K562 (cell line): ENCODE data around the gene COL15A1. TPM values are rescaled to one million over a fixed set of nuclear protein-coding genes. Genes with fewer than 3 reads are reported as not detected.
A peak's percentile ranks its signal among the peaks of the same experiment; 100 is the strongest.

Source experiments
- PHF21A ChIP-seq: fragments of 450-650 bp; IDR thresholded peaks from 2 replicates; pipeline ENCODE4 v1.6.1; 2017; ENCODE audit warnings: low read depth, borderline replicate concordance
- PHF8 ChIP-seq: fragments of 200-600 bp; sonication (generic); IDR thresholded peaks from 2 replicates; pipeline ENCODE4 v1.6.1; 2012; ENCODE audit warnings: mixed run types, mild to moderate bottlenecking, inconsistent platforms, low read length, moderate library complexity, borderline replicate concordance
- RBM17 ChIP-seq: fragments of 200-400 bp; formaldehyde crosslinking; IDR thresholded peaks from 2 replicates; pipeline ENCODE4 v1.6.1; 2017; ENCODE audit warnings: low read depth, mild to moderate bottlenecking, low read length, borderline replicate concordance
- ZNF707 ChIP-seq: fragments of 250-450 bp; sonication (Bioruptor Pico); conservative IDR thresholded peaks from 2 replicates; pipeline ENCODE4 v1.8.0; 2022; ENCODE audit warnings: inconsistent platforms, mild to moderate bottlenecking, moderate library complexity
- ZZZ3 ChIP-seq: fragments of 450-650 bp; IDR thresholded peaks from 2 replicates; pipeline ENCODE4 v1.6.1; 2016; ENCODE audit warnings: antibody characterized with exemption, mild to moderate bottlenecking, moderate library complexity
- polyA plus RNA-seq, 8 experiments: library from polyadenylated mRNA; depleted of rRNA in 4 of 8; stranded (reverse) in 5 of 8; unstranded in 3 of 8; fragments of >200 nt; fragmentation: Nextera tagmentation in 2 of 8; fragmentation: Illumina TruSeq in 1 of 8; extraction: Ambion mirVana in 2 of 8; extraction: Trizol in 1 of 8; gene quantifications; 2 replicates each; pipeline versions ENCODE4 v1.2.1 to v1.2.3, GENCODE V29; 2011 to 2014; ENCODE audit warnings: inconsistent platforms in 1 of 8, missing spikeins in 1 of 8
- total RNA-seq, 7 experiments: library from RNA; depleted of rRNA in 6 of 7; stranded (reverse); fragments of >200 nt in 6 of 7; fragmentation: Illumina TruSeq in 2 of 7; extraction: Trizol in 2 of 7; gene quantifications; 2 replicates each; pipeline versions ENCODE4 v1.2.1 to v1.2.3, GENCODE V29; 2011 to 2021; ENCODE audit warnings: low replicate concordance in 1 of 7
- TF ChIP-seq, protein P1 (sequence below): fragments of 450-650 bp; IDR thresholded peaks from 2 replicates; pipeline ENCODE4 v1.6.1; 2017; ENCODE audit warnings: antibody characterized with exemption
- TF ChIP-seq, protein P2 (sequence below): fragments of 200-800 bp; sonication (Bioruptor generic); IDR thresholded peaks from 2 replicates; pipeline ENCODE4 v1.6.1; 2017; ENCODE audit warnings: missing genetic modification characterization, missing compliant biosample characterization
- TF ChIP-seq, protein P3 (sequence below): fragments of 450-650 bp; IDR thresholded peaks from 2 replicates; pipeline ENCODE4 v1.6.1; 2016; ENCODE audit warnings: mild to moderate bottlenecking, moderate library complexity
- TF ChIP-seq, protein P4 (sequence below), 2 experiments: fragments of 250-450 bp in 1 of 2; fragments of 450-650 bp in 1 of 2; sonication (Bioruptor Pico) in 1 of 2; IDR thresholded peaks; 2 replicates each; pipeline versions ENCODE4 v1.6.1 to v1.8.0; 2016 to 2021; ENCODE audit warnings: mild to moderate bottlenecking in 2 of 2, moderate library complexity in 2 of 2, missing compliant biosample characterization in 1 of 2, missing genetic modification characterization in 1 of 2
- TF ChIP-seq, protein P5 (sequence below): sonication (generic); formaldehyde crosslinking; IDR thresholded peaks from 2 replicates; pipeline ENCODE4 v1.9.0; 2022; ENCODE audit warnings: mild to moderate bottlenecking, missing genetic modification reagents

The COL15A1 gene
- total and polyA plus RNA-seq, 9 of the 15 experiments (the other 6 are each of a cell fraction or from before 2014, with no cell fraction given), result 0.46 to 5.1 (median 2.6) TPM

DNA sequence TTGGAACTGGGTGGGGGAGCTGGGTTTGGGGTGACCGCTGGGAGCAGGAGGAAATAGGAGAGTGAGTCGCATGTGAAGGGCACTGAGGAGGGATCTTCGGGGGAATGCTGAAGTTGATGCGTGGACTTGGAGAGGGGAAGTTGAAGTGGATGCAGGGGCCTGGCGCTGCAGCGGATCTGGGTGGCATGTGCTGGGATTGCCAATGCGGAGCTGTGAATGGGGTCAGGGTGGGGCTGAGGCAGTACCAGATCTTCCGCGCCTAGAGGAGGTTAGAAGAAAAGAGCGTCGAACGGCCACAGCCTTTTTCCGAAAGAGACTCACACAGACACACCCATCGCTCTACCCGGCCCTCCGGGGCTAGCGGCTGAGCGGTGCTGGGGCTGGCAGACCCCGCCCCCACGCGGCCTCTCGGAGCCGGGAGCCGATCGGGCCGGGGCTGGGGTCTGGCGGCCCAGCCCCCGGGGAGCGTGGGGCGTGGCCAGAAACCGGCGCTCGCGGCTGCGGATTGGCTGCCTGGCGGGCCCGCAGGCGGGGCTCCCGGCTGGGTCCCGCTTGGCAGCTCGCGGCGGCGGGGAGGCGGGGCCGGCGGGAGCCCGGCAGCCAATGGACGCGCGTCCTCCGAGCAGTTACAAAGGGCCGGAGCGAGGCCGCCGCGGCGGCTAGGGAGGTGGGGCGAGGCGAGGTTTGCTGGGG lies 160.9 kb downstream of the COL15A1 start, which contains the start of gene TGFBR1 (continued):
- TF ChIP-seq, protein P1, sequence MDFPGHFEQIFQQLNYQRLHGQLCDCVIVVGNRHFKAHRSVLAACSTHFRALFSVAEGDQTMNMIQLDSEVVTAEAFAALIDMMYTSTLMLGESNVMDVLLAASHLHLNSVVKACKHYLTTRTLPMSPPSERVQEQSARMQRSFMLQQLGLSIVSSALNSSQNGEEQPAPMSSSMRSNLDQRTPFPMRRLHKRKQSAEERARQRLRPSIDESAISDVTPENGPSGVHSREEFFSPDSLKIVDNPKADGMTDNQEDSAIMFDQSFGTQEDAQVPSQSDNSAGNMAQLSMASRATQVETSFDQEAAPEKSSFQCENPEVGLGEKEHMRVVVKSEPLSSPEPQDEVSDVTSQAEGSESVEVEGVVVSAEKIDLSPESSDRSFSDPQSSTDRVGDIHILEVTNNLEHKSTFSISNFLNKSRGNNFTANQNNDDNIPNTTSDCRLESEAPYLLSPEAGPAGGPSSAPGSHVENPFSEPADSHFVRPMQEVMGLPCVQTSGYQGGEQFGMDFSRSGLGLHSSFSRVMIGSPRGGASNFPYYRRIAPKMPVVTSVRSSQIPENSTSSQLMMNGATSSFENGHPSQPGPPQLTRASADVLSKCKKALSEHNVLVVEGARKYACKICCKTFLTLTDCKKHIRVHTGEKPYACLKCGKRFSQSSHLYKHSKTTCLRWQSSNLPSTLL, result no peak
- TF ChIP-seq PHF21A (no peak), PHF8 (peak; percentile 50; the same call in 1 of the 2 replicates), RBM17 (no peak), ZZZ3 (no peak), ZNF707 (CRISPR knock-in tag) (no peak)
- TF ChIP-seq, protein P2, sequence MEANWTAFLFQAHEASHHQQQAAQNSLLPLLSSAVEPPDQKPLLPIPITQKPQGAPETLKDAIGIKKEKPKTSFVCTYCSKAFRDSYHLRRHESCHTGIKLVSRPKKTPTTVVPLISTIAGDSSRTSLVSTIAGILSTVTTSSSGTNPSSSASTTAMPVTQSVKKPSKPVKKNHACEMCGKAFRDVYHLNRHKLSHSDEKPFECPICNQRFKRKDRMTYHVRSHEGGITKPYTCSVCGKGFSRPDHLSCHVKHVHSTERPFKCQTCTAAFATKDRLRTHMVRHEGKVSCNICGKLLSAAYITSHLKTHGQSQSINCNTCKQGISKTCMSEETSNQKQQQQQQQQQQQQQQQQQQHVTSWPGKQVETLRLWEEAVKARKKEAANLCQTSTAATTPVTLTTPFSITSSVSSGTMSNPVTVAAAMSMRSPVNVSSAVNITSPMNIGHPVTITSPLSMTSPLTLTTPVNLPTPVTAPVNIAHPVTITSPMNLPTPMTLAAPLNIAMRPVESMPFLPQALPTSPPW (CRISPR knock-in tag), result peak; percentile 85
- TF ChIP-seq, protein P3, sequence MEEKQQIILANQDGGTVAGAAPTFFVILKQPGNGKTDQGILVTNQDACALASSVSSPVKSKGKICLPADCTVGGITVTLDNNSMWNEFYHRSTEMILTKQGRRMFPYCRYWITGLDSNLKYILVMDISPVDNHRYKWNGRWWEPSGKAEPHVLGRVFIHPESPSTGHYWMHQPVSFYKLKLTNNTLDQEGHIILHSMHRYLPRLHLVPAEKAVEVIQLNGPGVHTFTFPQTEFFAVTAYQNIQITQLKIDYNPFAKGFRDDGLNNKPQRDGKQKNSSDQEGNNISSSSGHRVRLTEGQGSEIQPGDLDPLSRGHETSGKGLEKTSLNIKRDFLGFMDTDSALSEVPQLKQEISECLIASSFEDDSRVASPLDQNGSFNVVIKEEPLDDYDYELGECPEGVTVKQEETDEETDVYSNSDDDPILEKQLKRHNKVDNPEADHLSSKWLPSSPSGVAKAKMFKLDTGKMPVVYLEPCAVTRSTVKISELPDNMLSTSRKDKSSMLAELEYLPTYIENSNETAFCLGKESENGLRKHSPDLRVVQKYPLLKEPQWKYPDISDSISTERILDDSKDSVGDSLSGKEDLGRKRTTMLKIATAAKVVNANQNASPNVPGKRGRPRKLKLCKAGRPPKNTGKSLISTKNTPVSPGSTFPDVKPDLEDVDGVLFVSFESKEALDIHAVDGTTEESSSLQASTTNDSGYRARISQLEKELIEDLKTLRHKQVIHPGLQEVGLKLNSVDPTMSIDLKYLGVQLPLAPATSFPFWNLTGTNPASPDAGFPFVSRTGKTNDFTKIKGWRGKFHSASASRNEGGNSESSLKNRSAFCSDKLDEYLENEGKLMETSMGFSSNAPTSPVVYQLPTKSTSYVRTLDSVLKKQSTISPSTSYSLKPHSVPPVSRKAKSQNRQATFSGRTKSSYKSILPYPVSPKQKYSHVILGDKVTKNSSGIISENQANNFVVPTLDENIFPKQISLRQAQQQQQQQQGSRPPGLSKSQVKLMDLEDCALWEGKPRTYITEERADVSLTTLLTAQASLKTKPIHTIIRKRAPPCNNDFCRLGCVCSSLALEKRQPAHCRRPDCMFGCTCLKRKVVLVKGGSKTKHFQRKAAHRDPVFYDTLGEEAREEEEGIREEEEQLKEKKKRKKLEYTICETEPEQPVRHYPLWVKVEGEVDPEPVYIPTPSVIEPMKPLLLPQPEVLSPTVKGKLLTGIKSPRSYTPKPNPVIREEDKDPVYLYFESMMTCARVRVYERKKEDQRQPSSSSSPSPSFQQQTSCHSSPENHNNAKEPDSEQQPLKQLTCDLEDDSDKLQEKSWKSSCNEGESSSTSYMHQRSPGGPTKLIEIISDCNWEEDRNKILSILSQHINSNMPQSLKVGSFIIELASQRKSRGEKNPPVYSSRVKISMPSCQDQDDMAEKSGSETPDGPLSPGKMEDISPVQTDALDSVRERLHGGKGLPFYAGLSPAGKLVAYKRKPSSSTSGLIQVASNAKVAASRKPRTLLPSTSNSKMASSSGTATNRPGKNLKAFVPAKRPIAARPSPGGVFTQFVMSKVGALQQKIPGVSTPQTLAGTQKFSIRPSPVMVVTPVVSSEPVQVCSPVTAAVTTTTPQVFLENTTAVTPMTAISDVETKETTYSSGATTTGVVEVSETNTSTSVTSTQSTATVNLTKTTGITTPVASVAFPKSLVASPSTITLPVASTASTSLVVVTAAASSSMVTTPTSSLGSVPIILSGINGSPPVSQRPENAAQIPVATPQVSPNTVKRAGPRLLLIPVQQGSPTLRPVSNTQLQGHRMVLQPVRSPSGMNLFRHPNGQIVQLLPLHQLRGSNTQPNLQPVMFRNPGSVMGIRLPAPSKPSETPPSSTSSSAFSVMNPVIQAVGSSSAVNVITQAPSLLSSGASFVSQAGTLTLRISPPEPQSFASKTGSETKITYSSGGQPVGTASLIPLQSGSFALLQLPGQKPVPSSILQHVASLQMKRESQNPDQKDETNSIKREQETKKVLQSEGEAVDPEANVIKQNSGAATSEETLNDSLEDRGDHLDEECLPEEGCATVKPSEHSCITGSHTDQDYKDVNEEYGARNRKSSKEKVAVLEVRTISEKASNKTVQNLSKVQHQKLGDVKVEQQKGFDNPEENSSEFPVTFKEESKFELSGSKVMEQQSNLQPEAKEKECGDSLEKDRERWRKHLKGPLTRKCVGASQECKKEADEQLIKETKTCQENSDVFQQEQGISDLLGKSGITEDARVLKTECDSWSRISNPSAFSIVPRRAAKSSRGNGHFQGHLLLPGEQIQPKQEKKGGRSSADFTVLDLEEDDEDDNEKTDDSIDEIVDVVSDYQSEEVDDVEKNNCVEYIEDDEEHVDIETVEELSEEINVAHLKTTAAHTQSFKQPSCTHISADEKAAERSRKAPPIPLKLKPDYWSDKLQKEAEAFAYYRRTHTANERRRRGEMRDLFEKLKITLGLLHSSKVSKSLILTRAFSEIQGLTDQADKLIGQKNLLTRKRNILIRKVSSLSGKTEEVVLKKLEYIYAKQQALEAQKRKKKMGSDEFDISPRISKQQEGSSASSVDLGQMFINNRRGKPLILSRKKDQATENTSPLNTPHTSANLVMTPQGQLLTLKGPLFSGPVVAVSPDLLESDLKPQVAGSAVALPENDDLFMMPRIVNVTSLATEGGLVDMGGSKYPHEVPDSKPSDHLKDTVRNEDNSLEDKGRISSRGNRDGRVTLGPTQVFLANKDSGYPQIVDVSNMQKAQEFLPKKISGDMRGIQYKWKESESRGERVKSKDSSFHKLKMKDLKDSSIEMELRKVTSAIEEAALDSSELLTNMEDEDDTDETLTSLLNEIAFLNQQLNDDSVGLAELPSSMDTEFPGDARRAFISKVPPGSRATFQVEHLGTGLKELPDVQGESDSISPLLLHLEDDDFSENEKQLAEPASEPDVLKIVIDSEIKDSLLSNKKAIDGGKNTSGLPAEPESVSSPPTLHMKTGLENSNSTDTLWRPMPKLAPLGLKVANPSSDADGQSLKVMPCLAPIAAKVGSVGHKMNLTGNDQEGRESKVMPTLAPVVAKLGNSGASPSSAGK, result peak; percentile 75
- TF ChIP-seq, protein P4, sequence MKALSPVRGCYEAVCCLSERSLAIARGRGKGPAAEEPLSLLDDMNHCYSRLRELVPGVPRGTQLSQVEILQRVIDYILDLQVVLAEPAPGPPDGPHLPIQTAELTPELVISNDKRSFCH (CRISPR knock-in tag; IDR thresholded peaks at IDR 0.05), result no peak
- TF ChIP-seq, protein P4 (tag; IDR thresholded peaks at IDR 0.05), result no peak
- TF ChIP-seq, protein P5, sequence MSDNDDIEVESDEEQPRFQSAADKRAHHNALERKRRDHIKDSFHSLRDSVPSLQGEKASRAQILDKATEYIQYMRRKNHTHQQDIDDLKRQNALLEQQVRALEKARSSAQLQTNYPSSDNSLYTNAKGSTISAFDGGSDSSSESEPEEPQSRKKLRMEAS (CRISPR knock-in tag), result peak; percentile 52
